Cerebellar nuclear complex (tissue), 1 donor: ENCODE measurements around the gene MEIOB.
"Not testable (repeated sequence)": the region's sequence is repeated elsewhere in the genome, so short reads cannot be mapped to it uniquely, and the experiment has no call there.

Source experiments
- DNase-seq, 2 experiments: peaks; one replicate each; lab custom pipeline; 2025; lab: John Stamatoyannopoulos, UW

The MEIOB gene

DNA sequence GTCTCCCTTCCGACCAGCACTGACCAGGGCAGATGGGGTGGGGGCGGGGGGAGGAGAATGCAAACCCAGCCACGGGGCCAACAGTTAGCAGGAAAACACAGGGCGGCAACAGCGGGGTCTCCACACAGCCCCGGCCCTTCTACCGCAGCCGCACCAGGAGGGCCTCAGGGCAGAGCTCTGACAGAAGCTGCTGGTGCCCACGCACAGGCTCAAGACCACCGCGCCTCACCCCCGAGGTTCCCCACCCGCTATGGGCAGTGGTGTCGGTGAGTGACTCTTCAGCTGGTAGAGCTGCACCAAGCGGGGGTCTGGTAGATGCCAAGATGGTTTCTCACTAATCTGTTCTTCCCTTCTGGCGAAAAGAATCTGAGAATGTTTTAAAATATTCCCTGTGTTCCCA is 61.4 kb downstream of the MEIOB start:
- DNase-seq, result no peak

DNA sequence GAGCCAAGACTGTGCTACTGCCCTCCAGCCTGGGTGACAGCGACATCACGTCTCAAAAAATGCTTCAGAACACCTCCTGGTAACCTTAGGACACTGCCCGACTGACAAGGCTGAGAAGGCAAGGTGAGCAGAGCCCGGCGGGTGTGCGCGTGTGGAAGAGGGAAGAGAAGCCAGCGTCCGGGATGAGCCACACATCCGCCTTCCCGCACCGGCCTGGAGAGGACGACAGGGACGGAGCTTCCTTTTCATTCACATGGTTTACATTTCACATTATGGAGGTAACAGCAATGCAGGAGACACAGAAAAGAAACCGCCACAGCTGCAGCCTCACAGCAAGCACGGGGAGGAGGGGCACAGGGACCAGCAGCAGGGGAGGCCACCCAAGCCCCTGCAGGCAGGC is 61.9 kb downstream of the MEIOB start:
- no peak for DNase-seq

DNA sequence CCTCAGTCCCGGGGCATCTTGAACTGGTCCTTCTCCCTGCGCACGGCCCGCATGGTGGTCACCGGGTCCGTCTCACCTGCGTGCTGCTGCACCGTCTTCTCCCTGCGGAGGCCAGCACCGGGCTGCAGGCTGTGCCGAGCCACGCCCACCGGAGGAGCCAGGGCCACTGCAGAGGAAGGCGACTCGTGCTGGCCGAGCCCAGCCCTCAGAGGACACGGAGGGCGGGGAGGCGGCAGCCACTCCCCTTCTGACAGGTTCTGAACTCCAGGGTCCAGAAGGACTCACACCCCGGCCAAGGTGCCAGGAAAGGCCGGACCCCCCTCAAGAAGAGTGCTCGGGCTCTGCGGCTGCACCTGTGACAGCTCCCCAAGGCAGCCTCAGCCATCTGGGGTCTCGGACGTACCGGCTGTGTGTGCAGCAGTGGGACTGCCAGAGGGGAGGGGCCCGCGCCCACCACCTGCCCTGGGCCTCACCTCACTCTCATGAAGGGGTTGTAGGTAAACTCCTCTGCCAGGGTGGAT is 62.6 kb downstream of the MEIOB start:
- no peak for DNase-seq

DNA sequence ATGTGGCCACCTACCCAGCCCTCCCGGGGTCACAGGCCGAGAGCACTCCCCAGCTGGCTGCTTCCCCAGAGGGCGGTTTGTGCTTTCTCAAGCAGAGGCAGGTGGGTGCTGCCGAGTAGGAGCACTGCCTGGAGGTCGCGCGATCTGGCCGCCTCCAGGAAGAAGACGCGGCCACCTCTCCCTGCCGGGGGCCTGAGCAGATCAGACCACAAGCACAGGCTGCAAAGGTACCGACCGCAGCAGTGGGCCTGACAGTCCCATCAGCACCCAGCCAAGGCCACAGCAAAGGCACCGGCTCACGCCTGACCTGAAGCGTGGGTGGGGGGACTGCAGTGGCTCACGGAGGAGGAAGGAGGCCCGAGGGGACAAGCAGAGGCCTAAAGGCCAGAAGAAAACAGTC is 63.3 kb downstream of the MEIOB start:
- DNase-seq, result no peak

DNA sequence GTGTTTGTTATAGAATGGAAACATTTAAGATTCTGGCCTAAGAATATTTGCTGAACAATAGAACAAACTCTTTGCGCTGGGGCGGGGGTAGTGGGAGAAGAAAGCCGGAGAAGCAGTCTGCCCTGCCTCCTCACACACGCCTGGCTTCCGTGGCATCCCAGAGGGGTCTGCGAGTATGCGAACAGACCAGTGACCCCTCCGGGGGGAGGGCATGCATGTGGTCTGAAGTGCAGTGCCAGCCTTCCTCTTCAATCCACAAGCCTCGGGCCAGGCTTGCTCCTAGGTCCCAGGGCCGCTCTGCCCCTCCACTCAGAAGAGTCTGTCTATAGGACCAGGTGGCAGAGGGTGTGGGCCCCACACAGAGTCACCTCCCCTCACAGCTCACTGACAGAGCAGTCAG is 64.3 kb downstream of the MEIOB start:
- no peak for DNase-seq

DNA sequence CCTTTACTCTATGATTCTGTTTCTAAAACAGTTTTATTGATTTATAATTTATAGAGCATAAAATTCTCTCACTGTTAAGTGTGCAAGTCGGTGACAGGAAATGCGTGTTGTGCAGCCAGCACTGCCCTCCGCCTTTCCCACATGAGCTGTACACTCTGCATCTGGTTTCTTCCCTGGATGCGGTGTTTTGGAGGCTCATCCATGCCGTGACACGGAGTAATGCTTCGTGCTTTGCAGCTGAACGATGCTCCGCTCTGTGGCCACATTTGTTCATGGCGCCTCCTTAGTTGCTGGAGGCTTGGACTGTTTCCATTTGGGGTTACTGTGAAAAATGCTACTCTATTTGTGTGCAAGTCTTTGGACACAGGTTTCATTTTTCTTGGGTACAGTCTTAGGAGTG is 71.3 kb downstream of the MEIOB start:
- DNase-seq, result no peak

DNA sequence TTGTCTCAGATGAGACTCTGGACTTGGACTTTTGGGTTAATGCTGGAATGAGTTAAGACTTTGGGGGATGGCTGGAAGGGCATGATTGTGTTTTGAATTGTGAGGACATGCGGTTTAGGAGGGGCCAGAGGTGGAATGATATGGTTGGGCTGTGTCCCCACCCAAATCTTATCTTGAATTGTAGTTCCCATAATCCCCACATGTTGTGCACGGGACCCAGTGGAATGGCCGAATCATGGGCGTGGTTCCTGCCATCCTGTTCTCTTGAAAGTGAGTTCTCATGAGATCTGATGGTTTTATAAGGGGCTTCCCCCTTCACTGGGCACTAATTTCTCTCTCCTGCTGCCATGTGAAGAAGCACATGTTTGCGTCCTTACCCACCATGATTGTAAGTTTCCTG is 72.7 kb downstream of the MEIOB start:
- not testable (repeated sequence) for DNase-seq

DNA sequence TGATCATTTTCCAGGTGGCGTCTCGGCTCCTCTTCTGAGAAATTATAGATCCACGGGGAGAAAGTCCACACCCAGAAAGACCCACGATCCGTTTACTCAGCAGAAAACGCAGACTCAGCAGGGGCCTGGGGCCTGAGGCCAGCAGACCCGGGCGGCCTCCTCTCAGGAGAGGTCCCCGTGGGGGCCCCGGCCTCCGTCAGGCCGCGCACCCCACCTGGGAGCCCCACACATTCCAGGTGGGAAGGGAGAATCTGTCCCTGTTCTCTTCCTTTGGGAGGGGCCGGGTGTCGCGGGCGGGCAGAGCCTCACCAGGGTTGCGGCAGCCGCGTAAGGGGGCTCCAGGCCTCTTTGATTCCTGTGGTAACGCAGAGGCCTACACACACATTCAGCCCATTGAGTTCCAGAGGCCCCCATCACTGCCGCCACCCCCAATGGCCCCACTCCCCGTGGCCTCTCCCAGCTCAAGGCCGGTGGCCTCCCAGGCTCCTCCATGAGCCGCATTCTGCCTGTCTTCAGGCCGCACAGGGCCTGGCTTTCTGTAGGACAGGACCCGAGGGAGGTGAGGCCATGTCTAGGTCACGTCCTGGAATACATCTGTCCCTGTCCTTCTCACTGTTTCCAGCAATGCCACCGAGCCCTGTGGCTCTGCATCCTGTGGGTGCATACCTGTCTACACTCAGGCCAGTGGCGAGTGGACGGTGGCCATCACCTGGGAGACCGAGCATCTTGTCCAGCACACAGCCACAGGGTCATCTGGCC is 76.9 kb downstream of the MEIOB start:
- DNase-seq, result no peak

DNA sequence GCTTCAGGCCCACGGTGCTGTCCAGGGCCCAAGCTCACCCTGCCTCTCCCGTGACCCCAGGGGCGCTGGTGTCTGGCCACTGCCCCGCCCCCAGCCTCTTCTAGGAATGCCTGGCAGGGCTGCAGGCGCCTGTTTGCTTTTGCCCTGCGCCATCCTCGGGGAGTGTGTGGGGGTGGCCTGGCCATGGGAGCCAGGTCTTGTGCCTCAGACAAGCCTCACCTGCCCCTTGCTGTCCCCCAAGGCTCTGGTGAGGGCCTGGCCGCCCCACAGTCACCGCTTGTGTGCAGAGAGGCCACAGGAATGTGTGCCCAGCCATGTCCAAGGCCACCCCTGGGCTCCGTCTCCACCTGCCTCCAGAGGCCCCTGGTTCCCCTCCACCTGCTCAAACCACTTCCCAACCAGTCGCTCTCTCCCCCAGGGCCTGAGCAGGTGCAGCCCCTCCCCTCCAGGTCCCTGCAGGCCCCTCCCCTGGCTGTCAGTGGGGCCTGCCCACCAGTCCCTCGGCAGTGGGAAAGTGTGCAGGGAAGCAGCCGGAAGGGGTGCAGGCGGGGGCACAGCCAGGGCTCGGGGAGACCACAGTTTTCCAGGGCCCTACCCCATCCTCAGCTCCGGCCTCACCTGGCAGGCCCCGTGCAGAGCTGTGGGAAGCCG is 77.6 kb downstream of the MEIOB start:
- DNase-seq, result no peak

DNA sequence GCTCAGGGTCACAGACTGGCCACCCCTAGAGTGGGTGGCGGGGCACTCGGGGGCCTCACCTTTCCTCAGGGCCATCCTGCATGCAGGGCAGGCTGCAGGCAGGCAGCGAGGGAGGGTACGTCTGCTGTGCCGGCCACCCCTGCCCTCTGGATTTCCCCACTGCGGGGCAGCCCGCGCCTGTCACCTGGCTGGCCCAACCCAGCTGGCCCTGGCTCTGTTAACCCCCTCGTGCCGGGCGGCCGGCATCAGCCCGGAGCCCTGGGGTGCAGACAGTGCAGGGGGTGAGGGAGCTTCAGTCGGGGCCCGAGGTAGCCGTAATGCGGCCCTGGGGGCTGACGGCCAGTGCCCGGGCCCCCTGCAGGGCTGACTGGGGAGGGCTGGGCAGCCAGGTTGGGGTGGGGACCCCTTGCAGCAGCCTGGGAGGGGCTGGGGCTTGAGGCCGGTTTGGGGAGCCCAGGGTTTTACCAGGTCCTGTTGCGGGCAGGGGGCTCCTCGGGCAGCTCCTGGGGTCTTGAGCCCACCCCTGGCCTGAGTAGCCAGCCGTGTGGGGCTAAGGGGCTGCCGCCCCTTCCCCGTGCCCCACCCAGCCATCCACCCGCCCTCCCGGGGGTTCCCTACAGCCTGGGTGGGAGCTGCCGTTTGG is 78.3 kb downstream of the MEIOB start, which contains the start of gene IGFALS:
TSS of gene IGFALS (minus strand) at position 128 of the 643 bp plus-strand sequence. CDS start at position 75, 53 bp downstream.
- no peak for DNase-seq

DNA sequence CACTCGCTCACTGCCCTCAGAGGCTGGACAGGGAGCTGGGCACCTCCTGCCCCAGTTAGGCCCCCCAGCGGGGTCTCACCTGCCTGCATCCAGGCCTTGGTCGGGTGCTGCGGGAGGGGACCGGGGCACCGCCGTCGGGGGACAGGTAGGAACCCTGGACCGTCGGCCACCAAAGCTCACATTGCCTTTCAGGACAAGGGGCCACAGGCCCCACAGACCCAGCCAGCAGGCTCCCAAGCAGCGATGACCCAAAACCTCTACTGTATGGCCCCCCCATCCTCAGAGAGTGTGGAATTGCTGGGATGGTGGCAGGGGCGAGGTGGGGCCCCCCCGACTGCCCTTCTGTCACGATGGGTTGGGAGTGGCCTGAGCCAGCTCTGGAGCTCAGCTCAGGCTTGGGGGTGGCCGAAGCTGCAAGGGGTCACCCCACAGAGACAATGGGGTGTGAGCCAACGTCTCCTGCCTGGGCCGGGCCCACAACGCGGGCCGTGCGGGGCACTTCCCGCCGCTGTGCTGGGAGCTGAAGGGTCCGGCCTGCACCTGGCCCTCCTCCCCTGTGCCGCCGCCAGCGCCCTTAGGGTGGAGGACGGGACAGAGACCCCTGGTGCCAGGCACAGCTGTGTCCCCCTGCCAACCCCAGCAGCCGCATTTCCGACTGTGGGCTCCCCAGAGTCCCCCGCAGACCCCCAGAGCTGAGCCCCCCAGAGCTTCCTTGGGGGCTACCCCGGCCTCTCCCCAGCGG is 79.0 kb downstream of the MEIOB start:
- no peak for DNase-seq

DNA sequence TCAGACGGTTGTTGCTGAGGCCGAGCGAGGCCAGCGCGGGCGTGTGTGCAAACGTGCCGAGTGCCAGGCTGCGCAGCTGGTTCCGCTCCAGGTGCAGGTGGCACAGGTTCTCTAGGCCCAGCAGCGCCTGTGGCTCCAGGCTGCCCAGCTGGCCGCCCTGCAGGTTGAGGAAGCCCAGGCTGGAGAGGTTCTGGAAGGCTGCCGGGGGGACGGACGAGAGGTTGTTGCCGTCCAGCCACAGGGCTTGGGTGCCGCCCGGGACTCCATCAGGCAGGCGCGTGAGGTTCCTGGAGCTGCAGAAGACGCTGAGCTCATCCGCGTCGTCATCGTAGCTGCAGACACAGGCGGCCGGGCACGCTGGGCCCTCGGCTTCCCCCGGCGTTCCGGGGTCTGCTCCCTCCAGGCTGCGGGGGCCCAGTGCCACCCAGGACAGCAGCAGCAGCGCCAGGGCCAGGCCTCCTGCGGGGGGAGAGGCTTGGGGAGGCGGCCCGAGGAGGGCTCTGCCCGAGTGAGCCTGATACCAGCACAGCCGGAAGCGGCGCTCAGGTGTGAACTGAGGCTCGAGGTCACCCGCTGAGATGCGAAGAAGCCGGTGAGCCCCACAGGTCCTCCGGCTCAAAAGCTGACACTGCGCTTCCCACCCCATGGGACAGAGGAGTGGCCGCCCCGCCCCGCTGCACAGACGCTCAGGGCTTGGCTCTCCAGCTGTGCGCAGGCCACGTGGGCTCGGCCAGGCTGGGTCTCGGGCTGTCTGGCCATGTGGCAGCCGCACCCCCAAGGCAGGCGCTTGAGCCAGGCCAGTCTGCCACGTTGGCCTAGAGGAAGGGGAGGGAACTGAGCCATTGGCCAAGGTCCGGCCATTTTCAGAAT is 79.8 kb downstream of the MEIOB start:
- no peak for DNase-seq

DNA sequence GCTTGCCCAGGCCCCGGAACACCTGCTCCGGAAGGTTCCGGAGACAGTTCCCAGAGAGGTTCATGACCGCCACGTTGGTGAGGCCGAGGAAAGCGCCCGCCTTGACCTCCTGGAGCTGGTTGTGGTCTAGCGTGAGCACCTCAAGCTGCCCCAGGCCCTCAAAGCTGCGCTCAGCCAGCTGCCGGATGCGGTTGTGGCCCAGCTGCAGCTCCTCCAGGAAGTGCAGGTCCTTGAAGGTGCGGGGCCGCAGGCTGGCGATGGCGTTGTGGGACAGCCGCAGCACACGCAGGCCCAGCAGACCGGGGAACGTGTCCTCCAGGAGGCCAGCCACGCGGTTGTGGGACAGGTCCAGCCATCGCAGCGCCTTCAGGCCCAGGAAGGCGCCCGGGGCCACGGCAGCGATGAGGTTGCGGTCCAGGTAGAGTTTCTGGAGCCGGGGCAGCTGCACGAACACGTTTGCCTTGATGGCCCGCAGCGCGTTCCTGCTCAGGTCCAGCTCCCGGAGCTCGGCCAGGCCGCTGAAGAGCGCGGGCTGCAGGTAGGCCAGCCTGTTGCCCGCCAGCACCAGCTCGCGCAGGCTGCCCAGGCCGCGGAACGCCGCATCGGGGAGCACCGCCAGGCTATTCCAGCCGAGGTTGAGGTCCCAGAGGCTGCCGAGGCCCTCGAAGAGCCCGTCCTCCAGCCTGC is 80.6 kb downstream of the MEIOB start:
- no peak for DNase-seq

DNA sequence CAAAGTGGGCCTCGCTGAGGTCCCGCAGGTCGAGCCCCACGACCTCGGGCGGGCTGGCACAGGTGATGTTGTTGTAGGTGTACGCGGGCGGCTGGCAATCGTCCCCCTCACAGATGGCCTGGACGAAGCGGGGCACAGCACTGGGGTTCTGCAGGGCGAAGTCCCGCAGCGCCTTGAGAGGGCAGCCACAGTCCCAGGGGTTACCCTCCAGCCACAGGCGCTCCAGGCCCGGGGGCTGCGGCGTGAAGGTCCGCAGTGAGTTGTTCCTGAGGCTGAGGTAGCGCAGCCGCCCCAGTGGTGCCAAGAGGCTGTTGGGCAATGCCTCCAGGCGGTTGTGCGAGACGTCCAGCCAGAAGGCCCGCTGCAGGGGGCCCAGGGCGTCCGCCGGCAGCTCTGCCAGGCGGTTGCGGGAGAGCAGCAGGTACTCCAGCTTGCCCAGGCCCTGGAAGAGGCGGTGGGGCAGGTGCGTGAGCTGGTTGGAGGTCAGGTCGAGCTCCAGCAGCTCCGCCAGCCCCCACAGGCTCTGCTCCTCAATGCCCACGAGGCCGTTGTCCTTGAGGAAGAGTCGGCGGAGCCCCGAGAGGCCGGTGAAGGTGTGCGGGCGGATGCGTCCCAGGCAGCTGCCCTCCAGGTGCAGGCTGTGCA is 81.2 kb downstream of the MEIOB start:
- no peak for DNase-seq

DNA sequence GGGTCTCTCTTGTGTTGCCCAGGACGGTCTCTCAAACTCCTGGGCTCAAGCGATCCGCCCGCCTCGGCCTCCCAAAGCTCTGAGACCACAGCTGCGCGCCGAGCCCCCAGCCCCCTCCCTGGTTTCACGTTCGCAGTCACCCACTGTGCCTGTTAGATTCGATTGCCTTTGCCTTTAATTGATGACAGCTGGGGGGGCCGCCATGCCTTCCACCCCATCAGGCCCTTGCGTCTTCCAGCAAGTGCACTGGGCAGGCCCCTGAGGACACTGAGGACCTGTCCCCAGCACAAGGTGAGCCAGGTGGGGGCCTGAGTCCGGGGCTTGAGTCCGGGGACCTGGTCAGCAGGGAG is 81.7 kb downstream of the MEIOB start:
- DNase-seq, result no peak

DNA sequence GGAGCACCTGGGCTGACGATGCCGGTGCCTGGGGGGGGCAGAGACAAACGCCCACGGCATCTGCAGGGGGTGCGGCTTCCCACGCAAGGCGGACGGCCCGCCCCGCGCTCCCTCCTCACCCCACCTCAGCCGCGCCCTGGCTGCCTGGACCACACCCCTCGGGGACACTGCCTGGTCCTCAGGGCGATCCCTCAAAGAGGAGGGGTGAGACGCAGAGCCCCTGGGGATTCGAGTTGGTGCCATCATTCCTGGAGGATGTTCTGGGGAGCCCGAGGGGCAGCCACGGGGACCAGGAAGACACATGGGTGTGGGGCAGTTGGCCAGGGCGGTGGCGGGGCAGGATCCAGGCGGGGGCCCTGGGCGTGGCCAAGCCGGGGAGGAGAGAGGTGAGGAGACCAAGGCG is 82.3 kb downstream of the MEIOB start:
- DNase-seq, result no peak

DNA sequence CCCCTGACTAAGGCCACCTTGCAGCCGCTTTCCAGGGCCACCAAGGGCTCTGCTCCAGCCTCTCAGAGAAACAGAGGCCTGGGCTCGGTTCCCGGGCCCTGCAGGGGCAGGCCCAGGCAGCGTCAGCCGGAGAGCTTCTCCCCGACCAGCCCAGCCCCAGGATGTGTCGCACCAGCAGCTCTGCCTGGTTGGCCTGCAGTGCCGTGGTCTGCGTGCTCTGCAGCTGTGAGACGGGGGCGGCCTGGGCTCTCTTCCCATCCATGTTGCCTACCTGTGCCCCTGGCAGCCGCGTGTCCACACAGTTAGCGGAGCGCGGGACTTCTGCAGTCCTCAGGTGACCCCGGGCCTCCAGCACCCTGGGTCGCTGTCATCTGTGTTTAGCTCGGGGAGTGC is 83.3 kb downstream of the MEIOB start:
- DNase-seq, result no peak

DNA sequence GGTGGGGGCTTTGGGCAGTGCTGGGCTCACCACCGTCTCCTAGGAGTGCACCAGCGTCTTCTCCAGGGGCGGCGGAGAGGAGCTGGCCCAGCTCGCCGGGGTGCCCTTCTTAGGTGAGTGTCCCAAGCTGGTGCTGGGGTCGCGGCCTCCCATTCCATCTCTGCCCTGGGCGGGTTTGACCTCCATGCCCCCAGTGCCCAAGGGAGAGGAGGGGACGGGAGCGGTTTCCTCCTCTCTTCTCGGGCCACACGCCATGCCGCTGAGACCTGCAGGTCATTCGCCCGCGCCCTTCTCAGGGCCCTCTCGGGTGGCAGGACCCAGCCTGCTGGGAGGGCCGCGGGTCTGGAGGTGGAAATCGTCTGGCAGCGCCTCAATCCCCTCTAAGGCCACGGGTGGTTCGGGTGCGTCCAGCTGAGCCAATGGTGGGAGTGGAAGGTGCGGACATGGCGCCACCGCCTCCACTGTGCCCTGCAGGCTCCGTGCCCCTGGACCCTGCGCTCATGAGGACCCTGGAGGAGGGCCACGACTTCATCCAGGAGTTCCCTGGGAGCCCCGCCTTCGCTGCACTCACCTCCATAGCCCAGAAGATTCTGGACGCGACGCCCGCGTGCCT is 83.8 kb downstream of the MEIOB start:
- no peak for DNase-seq

DNA sequence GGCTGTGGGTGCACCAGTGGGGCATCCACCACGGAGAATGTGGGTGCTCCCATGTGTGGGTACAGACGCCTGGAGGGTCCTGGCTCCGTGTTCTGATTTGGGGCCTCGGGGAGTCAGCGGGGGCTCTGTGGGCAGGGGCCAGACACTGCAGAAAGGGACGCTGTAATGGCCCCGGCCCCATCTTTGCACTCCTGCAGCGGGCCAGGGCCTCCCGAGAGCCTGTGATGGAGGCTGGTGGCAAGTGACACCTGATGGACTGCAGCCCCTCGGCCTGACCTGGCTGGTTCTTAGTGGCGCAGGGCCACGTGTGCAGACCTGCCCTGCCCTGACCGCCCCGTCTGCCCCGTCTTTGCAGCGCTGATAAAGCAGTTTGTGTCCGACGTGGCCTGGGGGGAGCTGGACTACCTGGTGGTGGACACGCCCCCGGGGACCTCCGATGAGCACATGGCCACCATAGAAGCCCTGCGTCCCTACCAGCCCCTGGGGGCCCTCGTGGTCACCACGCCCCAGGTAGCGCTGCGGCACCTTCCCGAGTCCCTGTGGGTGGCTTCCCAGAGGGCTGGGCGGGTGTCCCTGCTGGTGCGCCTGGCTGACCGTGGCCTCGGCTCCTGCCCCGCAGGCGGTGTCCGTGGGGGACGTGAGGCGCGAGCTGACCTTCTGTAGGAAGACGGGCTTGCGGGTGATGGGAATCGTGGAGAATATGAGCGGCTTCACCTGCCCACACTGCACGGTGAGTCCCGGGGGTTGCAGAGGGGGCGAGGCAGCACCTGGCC is 84.5 kb downstream of the MEIOB start:
- DNase-seq, result no peak
